ENCODE results near the gene SKA1. TPM values are rescaled to one million over a fixed set of nuclear protein-coding genes. Genes with fewer than 3 reads are reported as not detected.

The SKA1 gene
- polyA plus RNA-seq, result 1 to 10 TPM; 2.4 to 3.1 TPM

- Histone ChIP-seq H3K36me3 (ENCODE audit: control insufficient read depth in 2 of 2, insufficient read depth in 2 of 2, low read length in 1 of 2) (no peaks in the 10 kb centered on the region), H3K4me1 (ENCODE audit: control insufficient read depth in 2 of 2, insufficient read depth in 2 of 2, low read length in 1 of 2) (peaks cover 0 to 3% of the 10 kb centered on the region in 2 donors), H3K27me3 (ENCODE audit: control insufficient read depth in 1 of 2, insufficient read depth in 2 of 2, low read length in 2 of 2) (no peaks in the 10 kb centered on the region), H3K4me3 (ENCODE audit: low read depth in 1 of 2, low read length in 2 of 2) (peak within 1 kb of the TSS; percentile 57 to 60), H3K27ac (ENCODE audit: low read depth in 2 of 2, low read length in 1 of 2) (peak within 1 kb of the TSS; percentile 51 to 83), H3K9me3 (ENCODE audit: control insufficient read depth in 2 of 2, insufficient read depth in 1 of 2, low read depth in 1 of 2, low read length in 1 of 2) (no peaks in the 10 kb centered on the region)
- 0 to 1% methylated on average over 47 of the region's 47 CpGs for WGBS, 2 donors
These were observed at the start of gene SKA1 for GRCh38 chr18:50374753-50375391. SKA1 (plus strand) TSS chr18:50375046; CDS start chr18:50375831, 785 bp downstream.

GRCh38 chr18:50327983-50328382, 46.9 kb upstream of the SKA1 start:
- Histone ChIP-seq H3K4me1 (ENCODE audit: control insufficient read depth in 2 of 2, insufficient read depth in 2 of 2, low read length in 1 of 2) (no peaks in the 10 kb centered on the region), H3K27me3 (ENCODE audit: control insufficient read depth in 1 of 2, insufficient read depth in 2 of 2, low read length in 2 of 2) (no peaks in the 10 kb centered on the region), H3K9me3 (ENCODE audit: control insufficient read depth in 2 of 2, insufficient read depth in 1 of 2, low read depth in 1 of 2, low read length in 1 of 2) (no peaks in the 10 kb centered on the region), H3K36me3 (ENCODE audit: control insufficient read depth in 2 of 2, insufficient read depth in 2 of 2, low read length in 1 of 2) (no peaks in the 10 kb centered on the region), H3K27ac (ENCODE audit: low read depth in 2 of 2, low read length in 1 of 2) (no peak overlapping the region), H3K4me3 (ENCODE audit: low read depth in 1 of 2, low read length in 2 of 2) (no peak overlapping the region)
- 80% methylated on average over 3 of the region's 3 CpGs for WGBS, 2 donors

- H3K9me3 ChIP-seq (ENCODE audit: control insufficient read depth in 2 of 2, insufficient read depth in 1 of 2, low read depth in 1 of 2, low read length in 1 of 2), result no peaks in the 10 kb centered on the region
- no peaks in the 10 kb centered on the region for H3K4me1 ChIP-seq (ENCODE audit: control insufficient read depth in 2 of 2, insufficient read depth in 2 of 2, low read length in 1 of 2)
- H3K27me3 ChIP-seq (ENCODE audit: control insufficient read depth in 1 of 2, insufficient read depth in 2 of 2, low read length in 2 of 2), result no peaks in the 10 kb centered on the region
- H3K4me3 ChIP-seq (ENCODE audit: low read depth in 1 of 2, low read length in 2 of 2), result no peak overlapping the region
- no peak overlapping the region for H3K27ac ChIP-seq (ENCODE audit: low read depth in 2 of 2, low read length in 1 of 2)
- no peaks in the 10 kb centered on the region for H3K36me3 ChIP-seq (ENCODE audit: control insufficient read depth in 2 of 2, insufficient read depth in 2 of 2, low read length in 1 of 2)
These were observed 44.7 kb upstream of the SKA1 start for GRCh38 chr18:50330176-50330575.

- Histone ChIP-seq H3K36me3 (ENCODE audit: control insufficient read depth in 2 of 2, insufficient read depth in 2 of 2, low read length in 1 of 2) (no peaks in the 10 kb centered on the region), H3K27ac (ENCODE audit: low read depth in 2 of 2, low read length in 1 of 2) (no peak overlapping the region), H3K9me3 (ENCODE audit: control insufficient read depth in 2 of 2, insufficient read depth in 1 of 2, low read depth in 1 of 2, low read length in 1 of 2) (no peaks in the 10 kb centered on the region), H3K4me1 (ENCODE audit: control insufficient read depth in 2 of 2, insufficient read depth in 2 of 2, low read length in 1 of 2) (no peaks in the 10 kb centered on the region), H3K27me3 (ENCODE audit: control insufficient read depth in 1 of 2, insufficient read depth in 2 of 2, low read length in 2 of 2) (no peaks in the 10 kb centered on the region), H3K4me3 (ENCODE audit: low read depth in 1 of 2, low read length in 2 of 2) (no peak overlapping the region)
- 55 to 62% methylated on average over 1 of the region's 1 CpG for WGBS, 2 donors
These were observed 43.2 kb upstream of the SKA1 start for GRCh38 chr18:50331691-50332090.

- H3K36me3 ChIP-seq (ENCODE audit: control insufficient read depth in 2 of 2, insufficient read depth in 2 of 2, low read length in 1 of 2), result no peaks in the 10 kb centered on the region
- no peaks in the 10 kb centered on the region for H3K9me3 ChIP-seq (ENCODE audit: control insufficient read depth in 2 of 2, insufficient read depth in 1 of 2, low read depth in 1 of 2, low read length in 1 of 2)
- H3K27me3 ChIP-seq (ENCODE audit: control insufficient read depth in 1 of 2, insufficient read depth in 2 of 2, low read length in 2 of 2), result no peaks in the 10 kb centered on the region
- no peak overlapping the region for H3K4me3 ChIP-seq (ENCODE audit: low read depth in 1 of 2, low read length in 2 of 2)
- H3K4me1 ChIP-seq (ENCODE audit: control insufficient read depth in 2 of 2, insufficient read depth in 2 of 2, low read length in 1 of 2), result no peaks in the 10 kb centered on the region
- WGBS, 2 donors, result 81 to 90% methylated on average over 7 of the region's 7 CpGs
- H3K27ac ChIP-seq (ENCODE audit: low read depth in 2 of 2, low read length in 1 of 2), result no peak overlapping the region
These were observed 40.2 kb upstream of the SKA1 start for GRCh38 chr18:50334546-50335152.

GRCh38 chr18:50338122-50338521, 36.7 kb upstream of the SKA1 start:
- no peak overlapping the region for H3K27ac ChIP-seq (ENCODE audit: low read depth in 2 of 2, low read length in 1 of 2)
- no peaks in the 10 kb centered on the region for H3K4me1 ChIP-seq (ENCODE audit: control insufficient read depth in 2 of 2, insufficient read depth in 2 of 2, low read length in 1 of 2)
- WGBS, 2 donors, result 80 to 82% methylated on average over 2 of the region's 2 CpGs
- no peak overlapping the region for H3K4me3 ChIP-seq (ENCODE audit: low read depth in 1 of 2, low read length in 2 of 2)
- H3K27me3 ChIP-seq (ENCODE audit: control insufficient read depth in 1 of 2, insufficient read depth in 2 of 2, low read length in 2 of 2), result peaks cover 0 to 2% of the 10 kb centered on the region in 2 donors
- no peaks in the 10 kb centered on the region for H3K9me3 ChIP-seq (ENCODE audit: control insufficient read depth in 2 of 2, insufficient read depth in 1 of 2, low read depth in 1 of 2, low read length in 1 of 2)
- no peaks in the 10 kb centered on the region for H3K36me3 ChIP-seq (ENCODE audit: control insufficient read depth in 2 of 2, insufficient read depth in 2 of 2, low read length in 1 of 2)

GRCh38 chr18:50338715-50339114, 36.1 kb upstream of the SKA1 start:
- no peaks in the 10 kb centered on the region for H3K36me3 ChIP-seq (ENCODE audit: control insufficient read depth in 2 of 2, insufficient read depth in 2 of 2, low read length in 1 of 2)
- no peak overlapping the region for H3K4me3 ChIP-seq (ENCODE audit: low read depth in 1 of 2, low read length in 2 of 2)
- H3K27ac ChIP-seq (ENCODE audit: low read depth in 2 of 2, low read length in 1 of 2), result no peak overlapping the region
- no peaks in the 10 kb centered on the region for H3K4me1 ChIP-seq (ENCODE audit: control insufficient read depth in 2 of 2, insufficient read depth in 2 of 2, low read length in 1 of 2)
- 39 to 41% methylated on average over 2 of the region's 2 CpGs for WGBS, 2 donors
- H3K9me3 ChIP-seq (ENCODE audit: control insufficient read depth in 2 of 2, insufficient read depth in 1 of 2, low read depth in 1 of 2, low read length in 1 of 2), result no peaks in the 10 kb centered on the region
- peaks cover 0 to 2% of the 10 kb centered on the region in 2 donors for H3K27me3 ChIP-seq (ENCODE audit: control insufficient read depth in 1 of 2, insufficient read depth in 2 of 2, low read length in 2 of 2)

- Histone ChIP-seq H3K4me3 (ENCODE audit: low read depth in 1 of 2, low read length in 2 of 2) (no peak overlapping the region), H3K27me3 (ENCODE audit: control insufficient read depth in 1 of 2, insufficient read depth in 2 of 2, low read length in 2 of 2) (peaks cover 0 to 2% of the 10 kb centered on the region in 2 donors), H3K9me3 (ENCODE audit: control insufficient read depth in 2 of 2, insufficient read depth in 1 of 2, low read depth in 1 of 2, low read length in 1 of 2) (no peaks in the 10 kb centered on the region), H3K36me3 (ENCODE audit: control insufficient read depth in 2 of 2, insufficient read depth in 2 of 2, low read length in 1 of 2) (no peaks in the 10 kb centered on the region), H3K27ac (ENCODE audit: low read depth in 2 of 2, low read length in 1 of 2) (no peak overlapping the region), H3K4me1 (ENCODE audit: control insufficient read depth in 2 of 2, insufficient read depth in 2 of 2, low read length in 1 of 2) (no peaks in the 10 kb centered on the region)
- WGBS, 2 donors, result 90% methylated on average over 24 of the region's 24 CpGs
These were observed 34.8 kb upstream of the SKA1 start for GRCh38 chr18:50340078-50340477.

GRCh38 chr18:50341443-50341842, 33.4 kb upstream of the SKA1 start:
- 65 to 74% methylated on average over 2 of the region's 2 CpGs for WGBS, 2 donors
- Histone ChIP-seq H3K36me3 (ENCODE audit: control insufficient read depth in 2 of 2, insufficient read depth in 2 of 2, low read length in 1 of 2) (no peaks in the 10 kb centered on the region), H3K9me3 (ENCODE audit: control insufficient read depth in 2 of 2, insufficient read depth in 1 of 2, low read depth in 1 of 2, low read length in 1 of 2) (no peaks in the 10 kb centered on the region), H3K27me3 (ENCODE audit: control insufficient read depth in 1 of 2, insufficient read depth in 2 of 2, low read length in 2 of 2) (peaks cover 0 to 2% of the 10 kb centered on the region in 2 donors), H3K4me1 (ENCODE audit: control insufficient read depth in 2 of 2, insufficient read depth in 2 of 2, low read length in 1 of 2) (no peaks in the 10 kb centered on the region), H3K4me3 (ENCODE audit: low read depth in 1 of 2, low read length in 2 of 2) (no peak overlapping the region), H3K27ac (ENCODE audit: low read depth in 2 of 2, low read length in 1 of 2) (no peak overlapping the region)

GRCh38 chr18:50350699-50351098, 24.1 kb upstream of the SKA1 start:
- Histone ChIP-seq H3K27ac (ENCODE audit: low read depth in 2 of 2, low read length in 1 of 2) (no peak overlapping the region), H3K27me3 (ENCODE audit: control insufficient read depth in 1 of 2, insufficient read depth in 2 of 2, low read length in 2 of 2) (no peaks in the 10 kb centered on the region), H3K4me1 (ENCODE audit: control insufficient read depth in 2 of 2, insufficient read depth in 2 of 2, low read length in 1 of 2) (no peaks in the 10 kb centered on the region), H3K4me3 (ENCODE audit: low read depth in 1 of 2, low read length in 2 of 2) (no peak overlapping the region), H3K36me3 (ENCODE audit: control insufficient read depth in 2 of 2, insufficient read depth in 2 of 2, low read length in 1 of 2) (no peaks in the 10 kb centered on the region), H3K9me3 (ENCODE audit: control insufficient read depth in 2 of 2, insufficient read depth in 1 of 2, low read depth in 1 of 2, low read length in 1 of 2) (no peaks in the 10 kb centered on the region)
- 67 to 73% methylated on average over 2 of the region's 2 CpGs for WGBS, 2 donors

Measured in esophagus (tissue), 2 donors.